ENCODE measurements around the gene ADCY3.
"Not testable (repeated sequence)": the region's sequence is repeated elsewhere in the genome, so short reads cannot be mapped to it uniquely, and the experiment has no call there.

ADCY3 gene

GRCh38 chr2:24840164-24840869 is 79.7 kb downstream of the ADCY3 start:
- in situ Hi-C loops (cut with HindIII; ENCODE audit: low pct_ligation_motif_present, low pct_unique_long_range_greater_than_20kb, low sequenced_read_pairs) = no loop called here
- no peak for DNase-seq

DNA sequence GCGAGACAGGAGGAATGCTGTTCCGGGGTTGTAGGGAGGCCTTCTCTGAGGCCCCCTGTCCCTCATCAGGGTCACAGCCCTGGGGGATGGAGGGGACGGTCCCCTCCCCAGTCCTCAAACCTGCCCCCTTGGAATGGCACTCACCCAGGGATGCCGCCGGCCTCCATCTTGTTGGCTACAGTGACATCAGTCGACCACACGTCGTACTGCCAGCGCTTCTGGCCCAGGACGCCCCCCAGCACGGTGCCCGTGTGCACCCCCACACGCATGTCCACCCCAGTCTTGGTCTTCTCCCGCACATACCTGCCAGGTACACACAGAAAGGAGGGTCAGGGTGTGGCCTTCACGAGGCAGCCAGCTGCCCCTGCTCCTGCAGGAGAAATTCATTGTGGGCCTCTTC is 80.3 kb downstream of the ADCY3 start:
- DNase-seq = no peak

DNA sequence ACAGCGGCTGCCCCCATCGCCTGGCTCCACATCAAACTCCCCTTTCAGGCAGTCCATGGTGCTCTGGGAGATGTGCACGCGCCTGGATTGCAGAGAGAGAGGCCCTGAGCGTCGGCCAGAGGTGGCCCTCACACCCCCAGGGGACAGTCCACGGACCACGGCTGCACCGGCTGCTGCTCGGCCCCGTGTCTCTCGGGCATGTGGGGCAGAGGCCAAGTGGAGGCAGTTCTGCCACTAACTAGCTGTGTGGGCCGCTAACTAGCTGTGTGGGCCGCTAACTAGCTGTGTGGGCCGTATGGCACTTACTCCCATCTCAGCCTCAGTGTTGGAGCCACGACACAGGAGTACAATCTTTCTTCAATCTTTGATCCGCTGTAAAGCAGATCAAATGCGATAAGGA is 81.5 kb downstream of the ADCY3 start:
- in situ Hi-C loops (cut with HindIII; ENCODE audit: low pct_ligation_motif_present, low pct_unique_long_range_greater_than_20kb, low sequenced_read_pairs) = no loop called here
- no peak for DNase-seq

More for the DNA sequence above, 80.3 kb downstream of the ADCY3 start:
- in situ Hi-C loops (cut with HindIII; ENCODE audit: low pct_ligation_motif_present, low pct_unique_long_range_greater_than_20kb, low sequenced_read_pairs) = no loop called here

- no peak for DNase-seq
- in situ Hi-C loops (cut with HindIII; ENCODE audit: low pct_ligation_motif_present, low pct_unique_long_range_greater_than_20kb, low sequenced_read_pairs) = no loop called here
These were observed 82.0 kb downstream of the ADCY3 start for GRCh38 chr2:24837996-24838513.

DNA sequence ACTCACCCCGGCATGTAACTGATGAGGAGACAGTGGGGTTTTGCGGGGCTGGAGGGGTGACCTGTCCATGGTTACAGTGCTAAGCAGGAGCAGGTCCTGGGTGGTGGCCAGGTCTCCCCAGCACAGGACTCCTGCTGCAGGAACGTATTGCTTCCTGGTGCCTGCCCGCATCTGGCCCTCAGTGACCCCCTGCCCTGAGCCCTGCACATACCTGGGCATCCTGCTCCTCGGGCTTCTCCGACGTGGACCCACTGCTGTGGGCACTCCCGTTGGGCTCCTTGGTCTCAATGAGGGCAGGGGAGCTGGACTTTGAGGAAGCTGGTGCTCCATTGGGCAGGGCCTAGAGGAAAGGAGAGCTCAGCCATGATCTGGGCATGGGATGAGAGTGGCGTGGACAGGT is 83.3 kb downstream of the ADCY3 start:
- no peak for DNase-seq
- in situ Hi-C loops (cut with HindIII; ENCODE audit: low pct_ligation_motif_present, low pct_unique_long_range_greater_than_20kb, low sequenced_read_pairs) = no loop called here

GRCh38 chr2:24836206-24836605 is 83.8 kb downstream of the ADCY3 start:
- in situ Hi-C loops (cut with HindIII; ENCODE audit: low pct_ligation_motif_present, low pct_unique_long_range_greater_than_20kb, low sequenced_read_pairs) = no loop called here
- DNase-seq = no peak

DNA sequence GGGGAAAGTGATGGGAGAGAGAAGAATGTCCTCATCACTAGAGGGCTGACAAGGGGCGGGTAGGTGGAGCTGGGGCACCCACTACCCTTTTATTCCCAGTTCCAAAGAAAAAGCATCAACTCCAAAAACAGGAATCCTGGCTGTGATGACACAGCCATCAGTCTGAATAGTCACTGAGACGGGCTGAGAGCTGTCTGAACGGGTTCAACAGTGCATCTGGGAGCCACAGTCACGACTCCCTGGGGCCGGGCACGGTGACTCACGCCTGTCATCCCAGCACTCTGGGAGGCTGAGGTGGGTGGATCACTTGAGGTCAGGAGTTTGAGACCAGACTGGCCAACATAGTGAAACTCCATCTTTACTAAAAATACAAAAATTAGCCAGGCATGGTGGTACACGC is 84.6 kb downstream of the ADCY3 start:
- DNase-seq; in situ Hi-C loops (cut with HindIII; ENCODE audit: low pct_ligation_motif_present, low pct_unique_long_range_greater_than_20kb, low sequenced_read_pairs): not testable (repeated sequence)

DNA sequence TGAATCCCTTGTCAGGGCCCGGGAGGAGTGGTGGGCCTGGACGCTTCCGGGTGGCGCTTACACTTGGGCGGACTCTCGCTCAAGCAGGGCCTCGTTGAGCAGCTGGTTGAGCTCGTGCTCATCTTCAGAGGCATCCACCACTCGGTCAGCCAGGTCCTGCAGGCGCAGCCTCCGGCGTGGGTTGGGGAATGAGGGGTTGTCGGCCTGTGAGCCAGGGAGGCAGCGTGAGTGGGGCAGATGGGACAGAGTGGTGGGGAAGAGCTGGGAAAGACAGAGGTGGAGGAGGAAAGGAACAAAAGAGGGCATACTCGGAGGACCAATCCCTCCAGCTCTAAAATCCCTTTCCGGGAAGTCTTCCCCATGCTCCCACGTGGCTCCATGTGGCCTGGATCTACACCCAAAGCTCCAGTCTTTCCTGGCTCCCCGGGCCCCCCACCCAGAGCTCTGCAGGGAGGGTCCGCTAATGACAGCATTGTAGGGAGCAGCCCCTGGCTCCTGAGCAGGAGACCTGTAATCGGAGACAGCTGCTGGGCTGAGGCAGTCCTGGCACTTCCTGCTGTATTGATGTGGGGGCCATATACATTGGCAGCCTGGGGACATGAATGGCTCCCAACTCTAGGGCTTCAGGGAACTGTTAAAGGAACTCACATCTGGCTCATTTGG is 85.2 kb downstream of the ADCY3 start:
- DNase-seq = no peak
- in situ Hi-C loops (cut with HindIII; ENCODE audit: low pct_ligation_motif_present, low pct_unique_long_range_greater_than_20kb, low sequenced_read_pairs) = no loop called here

- in situ Hi-C loops (cut with HindIII; ENCODE audit: low pct_ligation_motif_present, low pct_unique_long_range_greater_than_20kb, low sequenced_read_pairs) = no loop called here
- DNase-seq = no peak
These were observed 86.0 kb downstream of the ADCY3 start for GRCh38 chr2:24833821-24834732.

- in situ Hi-C loops (cut with HindIII; ENCODE audit: low pct_ligation_motif_present, low pct_unique_long_range_greater_than_20kb, low sequenced_read_pairs) = no loop called here
- no peak for DNase-seq
These were observed 86.9 kb downstream of the ADCY3 start for GRCh38 chr2:24832931-24833701.

GRCh38 chr2:24832521-24832920 is 87.5 kb downstream of the ADCY3 start:
- in situ Hi-C loops (cut with HindIII; ENCODE audit: low pct_ligation_motif_present, low pct_unique_long_range_greater_than_20kb, low sequenced_read_pairs) = no loop called here
- no peak for DNase-seq

DNA sequence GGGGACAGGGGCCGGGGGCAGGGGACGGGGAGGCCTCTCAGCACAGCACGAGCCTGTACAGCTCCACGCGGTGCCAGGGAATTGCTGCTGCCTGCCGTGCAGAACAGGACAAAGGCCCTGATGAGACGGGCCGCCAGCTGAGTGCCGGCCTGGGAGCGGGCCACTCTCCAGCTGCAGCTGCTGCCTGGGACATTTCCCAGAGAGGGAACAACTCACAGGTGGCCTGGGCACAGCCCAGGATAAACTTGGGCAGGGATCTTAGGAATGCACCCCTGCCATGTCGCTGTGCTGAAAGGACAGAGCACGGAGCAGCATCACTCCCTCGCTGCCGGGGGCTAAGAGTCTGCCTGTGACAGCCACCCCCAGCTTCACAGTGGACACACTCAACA is 88.0 kb downstream of the ADCY3 start:
- in situ Hi-C loops (cut with HindIII; ENCODE audit: low pct_ligation_motif_present, low pct_unique_long_range_greater_than_20kb, low sequenced_read_pairs) = no loop called here
- DNase-seq = no peak

GRCh38 chr2:24831221-24832072 is 88.6 kb downstream of the ADCY3 start:
- in situ Hi-C loops (cut with HindIII; ENCODE audit: low pct_ligation_motif_present, low pct_unique_long_range_greater_than_20kb, low sequenced_read_pairs) = no loop called here
- DNase-seq = no peak

DNA sequence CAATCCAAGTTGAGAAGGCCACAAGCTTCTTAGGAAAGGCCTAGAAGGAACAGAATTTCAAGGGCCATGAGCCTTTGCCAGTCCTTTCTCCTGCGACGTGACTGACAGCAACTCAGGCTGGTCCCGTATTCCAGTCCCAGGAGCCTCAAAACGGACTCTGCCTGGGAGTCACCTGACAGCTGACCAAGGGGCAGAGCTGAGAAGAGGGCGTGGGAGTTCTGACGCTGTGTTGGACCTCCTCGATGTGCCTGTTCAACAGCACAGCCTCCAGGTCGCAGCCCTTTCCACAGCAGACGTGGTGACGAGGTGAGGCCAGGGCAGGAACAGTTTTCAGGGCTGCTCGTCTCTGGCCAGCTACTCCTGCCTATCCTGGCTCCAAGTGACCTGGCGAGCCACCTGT is 89.3 kb downstream of the ADCY3 start:
- DNase-seq = no peak
- in situ Hi-C loops (cut with HindIII; ENCODE audit: low pct_ligation_motif_present, low pct_unique_long_range_greater_than_20kb, low sequenced_read_pairs) = no loop called here

GRCh38 chr2:24830351-24830750 is 89.7 kb downstream of the ADCY3 start:
- in situ Hi-C loops (cut with HindIII; ENCODE audit: low pct_ligation_motif_present, low pct_unique_long_range_greater_than_20kb, low sequenced_read_pairs) = no loop called here
- DNase-seq = peak; percentile 10

GRCh38 chr2:24828238-24828996 is 91.6 kb downstream of the ADCY3 start:
- in situ Hi-C loops (cut with HindIII; ENCODE audit: low pct_ligation_motif_present, low pct_unique_long_range_greater_than_20kb, low sequenced_read_pairs) = no loop called here
- DNase-seq = no peak
